HepG2 (cell line): ENCODE results near the gene TEX261. TPM values are rescaled to one million over a fixed set of nuclear protein-coding genes. Genes with fewer than 3 reads are reported as not detected.

Experiments
- ATAC-seq: fragments of 200-7000 bp; cut with Tn5 transposase; 3 replicates; pipeline ENCODE4 v1.9.1; 2020; ENCODE audit warnings: mild to moderate bottlenecking, moderate library complexity
- BruUV-seq: library from RNA; stranded (reverse); fragments of 400-500 nt; replicated peaks from 2 replicates; lab custom pipeline; 2021; lab: Mats Ljungman, UMichigan
- CTCF ChIA-PET: fragments of 300-600 bp; formaldehyde crosslinking; extraction: SDS; loops from one replicate; lab custom pipeline; 2021; ENCODE audit warnings: low total read pairs, inconsistent platforms, low intra/inter-chr PET ratio; lab: Yijun Ruan, JAX
- POLR2A ChIA-PET: fragments of 350-600 bp; sonication (Branson Sonifier 250); formaldehyde crosslinking; loops from one replicate; lab custom pipeline; 2020; ENCODE audit warnings: antibody characterized with exemption, inconsistent platforms; lab: Yijun Ruan, JAX
- DNase-seq: peaks from one replicate; pipeline ENCODE4 v3.0.0-alpha.2; 2015; ENCODE audit warnings: low spot score
- FAIRE-seq: peaks from 3 replicates; lab custom pipeline; 2011; peaks lifted over from hg19 to GRCh38; lab: Jason Lieb, UNC
- H2AFZ ChIP-seq: one replicate; pipeline ENCODE4 v1.6.1; 2011; ENCODE audit warnings: low read length, inconsistent platforms
- H3K27ac ChIP-seq: fragments of 300-600 bp; 3 replicates; pipeline ENCODE4 v1.8.0; 2011; ENCODE audit warnings: mixed run types, mild to moderate bottlenecking, mixed read lengths, low read length, inconsistent platforms; ENCODE audit not compliant: insufficient read depth; ENCODE audit errors: extremely low read length
- H3K27me3 ChIP-seq, 2 experiments: fragments of 200-600 bp in 1 of 2; 2 replicates in 1 of 2; 3 replicates in 1 of 2; pipeline versions ENCODE4 v1.6.0 to v1.8.0; 2011; ENCODE audit warnings: low read length in 2 of 2, mild to moderate bottlenecking in 2 of 2, moderate library complexity in 2 of 2, inconsistent platforms in 1 of 2; ENCODE audit not compliant: insufficient read depth in 2 of 2, control insufficient read depth in 1 of 2
- H3K36me3 ChIP-seq, 2 experiments: fragments of 200-600 bp in 1 of 2; replicated peaks in 1 of 2; 2 replicates in 1 of 2; 3 replicates in 1 of 2; pipeline versions ENCODE4 v1.5.1 to v1.8.0; 2011; ENCODE audit warnings: low read length in 2 of 2, inconsistent platforms in 1 of 2; ENCODE audit not compliant: insufficient read depth in 2 of 2, control insufficient read depth in 1 of 2
- H3K4me1 ChIP-seq: 2 replicates; pipeline ENCODE4 v1.5.1; 2012; ENCODE audit warnings: low read length, inconsistent platforms; ENCODE audit not compliant: insufficient read depth
- H3K4me2 ChIP-seq: 2 replicates; pipeline ENCODE4 v1.6.0; 2011; ENCODE audit warnings: low read depth, low read length, inconsistent platforms
- H3K4me3 ChIP-seq, 3 experiments: fragments of 200-600 bp in 1 of 3; sonication (generic), shearing (Covaris generic) in 1 of 3; replicated peaks in 1 of 3; 2 replicates each; pipeline ENCODE4 v1.5.1; 2011 to 2016; ENCODE audit warnings: low read length in 3 of 3, inconsistent platforms in 2 of 3, low read depth in 2 of 3, mild to moderate bottlenecking in 2 of 3, control low read depth in 1 of 3, mixed read lengths in 1 of 3; ENCODE audit not compliant: insufficient read depth in 1 of 3
- H3K79me2 ChIP-seq: one replicate; pipeline ENCODE4 v1.6.1; 2011; ENCODE audit warnings: low read length, inconsistent platforms; ENCODE audit not compliant: insufficient read depth
- H3K9ac ChIP-seq: 2 replicates; pipeline ENCODE4 v1.6.0; 2011; ENCODE audit warnings: mild to moderate bottlenecking, low read depth, low read length, inconsistent platforms; ENCODE audit not compliant: insufficient read depth
- H3K9me3 ChIP-seq: 2 replicates; pipeline ENCODE4 v1.5.1; 2012; ENCODE audit warnings: mild to moderate bottlenecking, low read length
- H4K20me1 ChIP-seq: 2 replicates; pipeline ENCODE4 v1.6.0; 2011; ENCODE audit warnings: inconsistent platforms, mild to moderate bottlenecking, low read length, moderate library complexity; ENCODE audit not compliant: insufficient read depth
- ERF ChIP-seq: IDR thresholded peaks from 2 replicates; pipeline ENCODE4 v1.6.1; 2018; ENCODE audit warnings: missing biosample characterization, missing genetic modification reagents
- ETV5 ChIP-seq: IDR thresholded peaks from 2 replicates; pipeline ENCODE4 v1.6.1; 2018; ENCODE audit warnings: missing biosample characterization, missing genetic modification reagents, inconsistent platforms, borderline replicate concordance
- FOXP1 ChIP-seq, 2 experiments: fragments of 450-650 bp in 1 of 2; IDR thresholded peaks; 2 replicates each; pipeline ENCODE4 v1.6.1; 2017 to 2018; ENCODE audit warnings: antibody characterized with exemption in 1 of 2
- HNF1B ChIP-seq: sonication (generic); formaldehyde crosslinking; IDR thresholded peaks from 2 replicates; pipeline ENCODE4 v1.5.1; 2020; ENCODE audit warnings: mild to moderate bottlenecking, moderate library complexity, missing genetic modification reagents
- LRRFIP1 ChIP-seq: sonication (generic); formaldehyde crosslinking; conservative IDR thresholded peaks from 2 replicates; pipeline ENCODE4 v1.4.0; 2020; ENCODE audit warnings: missing genetic modification reagents
- MAFF ChIP-seq: IDR thresholded peaks from 2 replicates; pipeline ENCODE4 v1.6.1; 2011; ENCODE audit warnings: low read depth, low read length, improper control_type of control experiment
- MEIS1 ChIP-seq: sonication (generic); formaldehyde crosslinking; IDR thresholded peaks from 2 replicates; pipeline ENCODE4 v1.9.0; 2021; ENCODE audit warnings: mild to moderate bottlenecking, missing genetic modification reagents, moderate library complexity, borderline replicate concordance
- NFKB2 ChIP-seq: sonication (generic); formaldehyde crosslinking; IDR thresholded peaks from 2 replicates; pipeline ENCODE4 v1.4.0; 2020; ENCODE audit warnings: missing genetic modification reagents, borderline replicate concordance
- RORA ChIP-seq: sonication (generic); formaldehyde crosslinking; IDR thresholded peaks from 2 replicates; pipeline ENCODE4 v1.5.0; 2020; ENCODE audit warnings: mild to moderate bottlenecking, missing genetic modification reagents, moderate library complexity
- SALL2 ChIP-seq: sonication (generic); formaldehyde crosslinking; IDR thresholded peaks from 2 replicates; pipeline ENCODE4 v1.8.1; 2023; ENCODE audit warnings: mild to moderate bottlenecking, missing genetic modification reagents, inconsistent platforms
- SIN3A ChIP-seq: IDR thresholded peaks from 2 replicates; pipeline ENCODE4 v1.6.1; 2011; ENCODE audit warnings: low read depth, mild to moderate bottlenecking, control low read depth, low read length, borderline replicate concordance
- TBL1XR1 ChIP-seq: fragments of 150-350 bp; IDR thresholded peaks from 2 replicates; pipeline ENCODE4 v1.6.1; 2014; ENCODE audit warnings: borderline replicate concordance, low read length; ENCODE audit not compliant: partially characterized antibody
- ZHX1 ChIP-seq: sonication (generic); formaldehyde crosslinking; IDR thresholded peaks from 2 replicates; pipeline ENCODE4 v1.8.1; 2022; ENCODE audit warnings: low read depth, mild to moderate bottlenecking, missing genetic modification reagents
- ZNF496 ChIP-seq: sonication (generic); formaldehyde crosslinking; IDR thresholded peaks from 2 replicates; pipeline ENCODE4 v1.8.1; 2023; ENCODE audit warnings: mild to moderate bottlenecking, moderate library complexity, missing genetic modification reagents; ENCODE audit not compliant: insufficient replicate concordance
- ZNF549 ChIP-seq: sonication (generic); formaldehyde crosslinking; IDR thresholded peaks from 2 replicates; pipeline ENCODE4 v1.5.0; 2020; ENCODE audit warnings: missing genetic modification reagents
- ZNF841 ChIP-seq: sonication (generic); formaldehyde crosslinking; IDR thresholded peaks from 2 replicates; pipeline ENCODE4 v1.8.1; 2023; ENCODE audit warnings: missing genetic modification reagents, borderline replicate concordance
- WGBS: methylation state at CpG from one replicate; pipeline ENCODE4 v1.1.6; 2017; ENCODE audit warnings: low lambda C conversion rate; 5-methylcytosine and 5-hydroxymethylcytosine counted together
- in situ Hi-C: cut with HindIII; loops from 2 replicates; pipeline ENCODE4 v1.10.0; 2017; ENCODE audit warnings: low pct_unique_long_range_greater_than_20kb; ENCODE audit not compliant: extremely low pct_ligation_motif_present
- intact Hi-C: fragments of 100-400 bp; cut with micrococcal nuclease; formaldehyde crosslinking; loops from one replicate; pipeline ENCODE4 v1.10.0; 2022; ENCODE audit not compliant: unreplicated experiment
- polyA plus RNA-seq, 8 experiments: library from polyadenylated mRNA; depleted of rRNA in 3 of 8; stranded (reverse) in 7 of 8; unstranded in 1 of 8; fragments of >200 nt; fragmentation: Illumina TruSeq in 4 of 8; extraction: Trizol in 4 of 8; gene quantifications; 2 replicates each; pipeline versions ENCODE4 v1.2.1 to v1.2.3, GENCODE V29; 2011 to 2016; ENCODE audit warnings: low read depth in 4 of 8, missing spikeins in 1 of 8, mixed read lengths in 1 of 8; ENCODE audit not compliant: insufficient read depth in 1 of 8
- total RNA-seq, 5 experiments: library from RNA; depleted of rRNA; stranded (reverse); fragments of >200 nt; fragmentation: Illumina TruSeq; extraction: Trizol; gene quantifications; 2 replicates each; pipeline ENCODE4 v1.2.3, GENCODE V29; 2016; ENCODE audit warnings: low read depth in 1 of 5

The TEX261 gene
- total and polyA plus RNA-seq, 2 of the 13 experiments (the other 11 are each of a cell fraction or from before 2014, with no cell fraction given) = 43.8 to 78.7 TPM

- intact Hi-C loops (loop anchor here (1.0 kb wide), 1 partner anchor 13 kb away; no protein-coding TSS in a partner anchor), in situ Hi-C loops (no loop called here)
- Histone ChIP-seq H2AFZ (no peak overlapping the region), H3K79me2 (no peaks in the 10 kb centered on the region), H4K20me1 (no peaks in the 10 kb centered on the region), H3K9ac (no peak overlapping the region), H3K4me3 (peak overlapping the region; percentile 41 to 62 (median 54); a peak in 5 of 6 replicates), H3K4me1 (0 out of 2 replicates have a peak, but pooled peaks cover 5% of the 10 kb centered on the region), H3K9me3 (no peaks in the 10 kb centered on the region), H3K4me2 (peak overlapping the region; percentile 65), H3K27me3 (no peaks in the 10 kb centered on the region; a peak in 2 of 5 replicates), H3K27ac (no peak overlapping the region), H3K36me3 (no peaks in the 10 kb centered on the region)
- POLR2A ChIA-PET = no interaction called here
- peak; percentile 81 for ATAC-seq
- peak; percentile 22 for DNase-seq
- CTCF ChIA-PET = interaction anchor here (1.2 to 2.9 kb wide), 3 partner anchors 12 to 36 kb away, joined by 8 to 34 read pairs (median 9); partner anchors contain the start of genes ANKRD53 and TEX261
- 52% methylated on average over 47 of the region's 59 CpGs for WGBS
- FAIRE-seq = peak; percentile 26
- no TSS peak for BruUV-seq
- no peak for TF ChIP-seq LRRFIP1 (CRISPR knock-in tag)
- TF ChIP-seq NFKB2 (CRISPR knock-in tag) = peak; percentile 67; the same call in 1 of the 2 replicates
- no peak for TF ChIP-seq ZHX1 (CRISPR knock-in tag)
- TF ChIP-seq ZNF496 (CRISPR knock-in tag) = no peak
- TF ChIP-seq SALL2 = no peak
- no peak for TF ChIP-seq SIN3A
- TF ChIP-seq MAFF = no peak
- TF ChIP-seq FOXP1 (IDR thresholded peaks at IDR 0.05) = no peak
- TF ChIP-seq FOXP1 (CRISPR knock-in tag; IDR thresholded peaks at IDR 0.05) = no peak
- TF ChIP-seq TBL1XR1 = no peak
- peak; percentile 17; the same call in 1 of the 2 replicates for TF ChIP-seq HNF1B (CRISPR knock-in tag)
- peak; percentile 20; the same call in 1 of the 2 replicates for TF ChIP-seq ETV5 (CRISPR knock-in tag)
- TF ChIP-seq ZNF549 (CRISPR knock-in tag) = no peak
- TF ChIP-seq RORA = no peak
- no peak for TF ChIP-seq ERF
- TF ChIP-seq ZNF841 (CRISPR knock-in tag) = no peak
- TF ChIP-seq MEIS1 (CRISPR knock-in tag) = no peak
Observed at GRCh38 chr2:70964596-70965386, 29.9 kb downstream of the TEX261 start.
